Measurements from ENCODE around the gene AGT. TPM values are rescaled to one million over a fixed set of nuclear protein-coding genes. Genes with fewer than 3 reads are reported as not detected.

Gene AGT
- total RNA-seq, 2 donors from 2014 or later = 86.3 to 152 TPM

- Histone ChIP-seq H3K9me3 (no peaks in the 10 kb centered on the region), H3K4me3 (peak overlapping the region in 1 of 2 donors; percentile 26), H3K36me3 (peaks cover 9% of the 10 kb centered on the region), H3K27me3 (no peaks in the 10 kb centered on the region), H3K27ac (peak overlapping the region in 1 of 2 donors; percentile 11), H3K4me1 (peaks cover 0 to 46% of the 10 kb centered on the region in 2 donors)
- no peak for DNase-seq (ENCODE audit: low spot score)
- TF ChIP-seq, protein P1, sequence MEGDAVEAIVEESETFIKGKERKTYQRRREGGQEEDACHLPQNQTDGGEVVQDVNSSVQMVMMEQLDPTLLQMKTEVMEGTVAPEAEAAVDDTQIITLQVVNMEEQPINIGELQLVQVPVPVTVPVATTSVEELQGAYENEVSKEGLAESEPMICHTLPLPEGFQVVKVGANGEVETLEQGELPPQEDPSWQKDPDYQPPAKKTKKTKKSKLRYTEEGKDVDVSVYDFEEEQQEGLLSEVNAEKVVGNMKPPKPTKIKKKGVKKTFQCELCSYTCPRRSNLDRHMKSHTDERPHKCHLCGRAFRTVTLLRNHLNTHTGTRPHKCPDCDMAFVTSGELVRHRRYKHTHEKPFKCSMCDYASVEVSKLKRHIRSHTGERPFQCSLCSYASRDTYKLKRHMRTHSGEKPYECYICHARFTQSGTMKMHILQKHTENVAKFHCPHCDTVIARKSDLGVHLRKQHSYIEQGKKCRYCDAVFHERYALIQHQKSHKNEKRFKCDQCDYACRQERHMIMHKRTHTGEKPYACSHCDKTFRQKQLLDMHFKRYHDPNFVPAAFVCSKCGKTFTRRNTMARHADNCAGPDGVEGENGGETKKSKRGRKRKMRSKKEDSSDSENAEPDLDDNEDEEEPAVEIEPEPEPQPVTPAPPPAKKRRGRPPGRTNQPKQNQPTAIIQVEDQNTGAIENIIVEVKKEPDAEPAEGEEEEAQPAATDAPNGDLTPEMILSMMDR (IDR thresholded peaks at IDR 0.05) = no peak
Observed at GRCh38 chr1:230708631-230709580, 5.0 kb downstream of the AGT start.

DNA sequence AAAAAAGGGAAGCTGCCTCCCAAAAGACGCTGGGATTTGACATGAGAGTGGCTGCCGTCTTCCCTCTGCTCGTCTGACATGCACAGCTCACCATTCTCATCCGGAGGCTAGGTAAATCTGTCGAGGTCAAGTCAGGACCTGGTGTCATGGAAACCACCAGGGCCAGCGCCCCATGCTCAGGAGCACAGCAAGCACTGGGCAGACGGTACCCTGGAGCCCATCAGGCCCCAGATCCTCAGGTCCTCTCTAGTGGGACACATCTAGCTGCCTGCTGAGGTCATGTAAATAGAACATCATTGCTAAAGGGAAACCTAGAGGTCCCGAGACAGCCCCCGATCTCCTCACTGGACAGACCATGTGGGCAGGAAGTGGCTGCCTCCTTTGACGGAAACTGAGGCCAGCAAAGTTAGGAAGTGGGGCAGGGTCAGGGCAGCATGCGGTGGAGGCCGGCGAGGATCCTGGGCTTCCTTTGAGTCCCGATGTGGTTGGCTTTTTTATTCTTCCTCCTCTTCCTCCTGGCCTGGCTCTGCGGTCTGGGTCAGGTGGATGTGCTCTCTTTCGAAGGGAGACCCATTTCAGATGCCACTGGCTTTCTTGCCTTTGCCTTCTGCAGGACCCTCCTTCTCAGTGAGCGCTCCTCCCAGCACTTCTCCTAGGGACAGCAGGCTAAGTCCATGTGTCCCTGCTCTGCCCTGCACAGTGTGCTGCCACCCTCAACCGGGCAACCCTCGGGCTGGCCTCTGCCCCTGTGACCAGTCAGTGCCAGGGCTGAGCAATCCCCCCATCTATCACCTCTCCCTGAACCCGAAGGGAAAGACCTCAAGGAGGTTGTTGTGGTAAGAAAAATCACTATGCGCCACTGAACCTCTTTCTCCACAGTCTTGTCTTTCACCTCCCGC is 5.9 kb downstream of the AGT start:
- peak overlapping the region in 1 of 2 donors; percentile 26 for H3K4me3 ChIP-seq
- no peak for DNase-seq (ENCODE audit: low spot score)
- H3K27me3 ChIP-seq = no peaks in the 10 kb centered on the region
- peak overlapping the region in 1 of 2 donors; percentile 0 for H3K27ac ChIP-seq
- H3K36me3 ChIP-seq = peaks cover 18% of the 10 kb centered on the region
- H3K9me3 ChIP-seq = no peaks in the 10 kb centered on the region
- peaks cover 0 to 37% of the 10 kb centered on the region in 2 donors for H3K4me1 ChIP-seq
- TF ChIP-seq, protein P1 (IDR thresholded peaks at IDR 0.05) = no peak

DNA sequence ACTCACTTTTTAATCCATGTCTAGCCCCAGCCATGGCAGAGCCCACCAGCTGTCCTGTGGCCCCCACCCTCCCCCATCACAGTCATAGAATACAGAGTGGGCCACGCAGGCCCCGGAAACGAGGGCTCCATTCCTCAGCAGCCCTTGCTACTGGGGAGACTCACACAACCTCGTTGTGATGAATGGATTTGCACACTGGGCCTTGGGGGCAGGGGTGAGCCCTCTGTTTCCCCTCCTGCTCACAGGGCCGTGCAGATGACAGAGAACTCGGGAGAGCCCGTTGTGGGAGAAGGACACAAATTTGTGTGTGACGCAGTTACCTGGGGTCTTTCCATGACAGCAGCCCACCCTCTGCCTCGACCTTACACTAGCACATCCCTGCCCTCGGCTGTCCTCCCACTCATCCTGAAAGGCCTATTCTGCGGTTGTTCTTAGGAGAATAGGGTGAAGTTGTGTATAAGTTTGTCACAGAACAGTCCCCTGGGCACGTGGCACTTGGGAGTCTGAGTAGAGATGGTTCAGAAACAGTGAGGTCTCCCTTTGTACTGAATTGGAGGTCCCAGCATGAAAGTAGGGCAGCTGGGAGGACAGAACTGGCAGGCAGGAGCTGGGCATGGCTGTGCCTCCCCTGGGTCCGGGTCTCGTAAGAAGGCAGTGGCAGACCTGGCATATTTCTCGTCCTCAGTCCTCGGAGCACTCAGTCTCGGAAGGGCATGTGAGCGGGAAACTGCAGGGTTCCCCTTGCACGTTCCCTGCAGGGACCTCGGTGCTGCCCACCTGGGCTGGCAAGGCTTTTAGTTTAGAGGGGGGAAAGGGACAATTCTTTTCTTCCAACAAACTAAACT is 6.8 kb downstream of the AGT start:
- Histone ChIP-seq H3K4me1 (peaks cover 0 to 30% of the 10 kb centered on the region in 2 donors), H3K4me3 (no peak overlapping the region), H3K27ac (peak overlapping the region in 1 of 2 donors; percentile 0), H3K27me3 (no peaks in the 10 kb centered on the region), H3K9me3 (no peaks in the 10 kb centered on the region), H3K36me3 (peaks cover 22% of the 10 kb centered on the region)
- TF ChIP-seq, protein P1 (IDR thresholded peaks at IDR 0.05) = no peak
- no peak for DNase-seq (ENCODE audit: low spot score)

DNA sequence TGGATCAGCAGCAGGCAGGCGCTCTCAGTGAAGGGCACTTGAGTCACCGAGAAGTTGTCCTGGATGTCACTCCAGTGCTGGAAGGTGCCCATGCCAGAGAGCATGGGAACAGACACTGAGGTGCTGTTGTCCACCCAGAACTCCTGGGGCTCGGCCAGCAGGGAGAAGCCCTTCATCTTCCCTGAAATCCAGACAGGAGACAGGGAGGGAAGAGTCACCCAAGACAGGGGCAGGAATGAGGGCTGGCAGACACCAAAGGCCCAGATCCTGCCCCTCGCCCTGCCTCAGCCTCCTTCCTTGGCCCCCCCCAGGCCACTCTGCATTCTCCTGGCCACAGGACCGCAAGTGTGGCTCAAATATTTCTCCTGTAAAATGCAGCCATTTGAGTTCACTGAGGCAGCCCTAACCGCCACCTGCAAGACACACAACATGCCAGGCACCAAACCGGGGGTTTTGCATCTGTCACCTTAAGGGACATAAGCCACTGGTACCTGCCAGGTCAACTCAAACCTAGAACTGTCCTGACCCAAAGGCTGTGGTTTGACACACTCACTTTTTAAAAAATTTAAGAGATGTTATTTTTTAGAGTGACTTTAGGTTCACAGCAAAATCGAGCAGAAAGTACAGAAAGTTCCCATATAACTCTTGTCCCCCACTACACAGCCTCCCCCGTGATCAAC is 7.8 kb downstream of the AGT start:
- no peak for DNase-seq (ENCODE audit: low spot score)
- peaks cover 0 to 26% of the 10 kb centered on the region in 2 donors for H3K4me1 ChIP-seq
- H3K9me3 ChIP-seq = no peaks in the 10 kb centered on the region
- H3K4me3 ChIP-seq = no peak overlapping the region
- peaks cover 22% of the 10 kb centered on the region for H3K36me3 ChIP-seq
- TF ChIP-seq, protein P1 (IDR thresholded peaks at IDR 0.05) = no peak
- no peaks in the 10 kb centered on the region for H3K27me3 ChIP-seq
- no peak overlapping the region for H3K27ac ChIP-seq

All from right atrium auricular region (tissue), 2 donors.